Activated T-cell treated with anti-CD3 and anti-CD28 coated beads, Interleukin-2, amount 50 U/mL, for 4 hours (primary cell): ENCODE data around the gene MUC22. TPM values are rescaled to one million over a fixed set of nuclear protein-coding genes. Genes with fewer than 3 reads are reported as not detected.
"Not testable (repeated sequence)": the region's sequence is repeated elsewhere in the genome, so short reads cannot be mapped to it uniquely, and the experiment has no call there.

ENCODE experiments used
- ATAC-seq, 2 donors: fragments of 200-7000 bp; cut with Tn5 transposase; one replicate each; pipeline ENCODE4 v1.10.0; 2021
- DNase-seq: peaks from one replicate; pipeline ENCODE4 v3.0.0-alpha.2; 2020
- H3K27me3 Mint-ChIP-seq: one replicate; pipeline ENCODE4 v1.8.0; 2021; ENCODE audit warnings: low read depth, mixed read lengths
- H3K36me3 Mint-ChIP-seq: one replicate; pipeline ENCODE4 v1.8.0; 2022; ENCODE audit warnings: mixed read lengths; ENCODE audit not compliant: insufficient read depth
- H3K4me1 Mint-ChIP-seq: one replicate; pipeline ENCODE4 v1.8.0; 2021; ENCODE audit warnings: low read depth, mixed read lengths
- H3K4me3 Mint-ChIP-seq: one replicate; pipeline ENCODE4 v1.8.0; 2021; ENCODE audit warnings: mild to moderate bottlenecking, moderate library complexity, mixed read lengths
- H3K9me3 Mint-ChIP-seq: one replicate; pipeline ENCODE4 v1.8.0; 2021; ENCODE audit warnings: mixed read lengths
- total RNA-seq, 3 donors: library from RNA; stranded (reverse); gene quantifications; one replicate each; pipeline ENCODE4 v1.2.1, GENCODE V29; 2021

Gene MUC22
- not detected for total RNA-seq

- Mint-ChIP-seq H3K4me3 (no peak within 1 kb of the TSS), H3K9me3 (no peaks in the 10 kb centered on the region), H3K27me3 (peaks cover 26% of the 10 kb centered on the region), H3K36me3 (no peaks in the 10 kb centered on the region), H3K4me1 (no peaks in the 10 kb centered on the region)
- DNase-seq (no peak), ATAC-seq (peak; percentile 72 to 83)
Measured at GRCh38 chr6:31010393-31011060, at the start of gene MUC22. MUC22 (plus strand) TSS chr6:31010474; CDS start chr6:31010707, 233 bp downstream.

- no peaks in the 10 kb centered on the region for H3K36me3 Mint-ChIP-seq
- DNase-seq (no peak), ATAC-seq (no peak)
- H3K4me1 Mint-ChIP-seq: peaks cover 12% of the 10 kb centered on the region
- H3K27me3 Mint-ChIP-seq: peaks cover 29% of the 10 kb centered on the region
- H3K9me3 Mint-ChIP-seq: no peaks in the 10 kb centered on the region
- no peak overlapping the region for H3K4me3 Mint-ChIP-seq
Measured at GRCh38 chr6:30960907-30961673, 49.2 kb upstream of the MUC22 start.

- H3K9me3 Mint-ChIP-seq: no peaks in the 10 kb centered on the region
- DNase-seq (no peak), ATAC-seq (no peak)
- H3K4me3 Mint-ChIP-seq: no peak overlapping the region
- peaks cover 31% of the 10 kb centered on the region for H3K27me3 Mint-ChIP-seq
- H3K4me1 Mint-ChIP-seq: peaks cover 10% of the 10 kb centered on the region
- no peaks in the 10 kb centered on the region for H3K36me3 Mint-ChIP-seq
Measured at GRCh38 chr6:30962716-30963115, 47.6 kb upstream of the MUC22 start.

- peaks cover 26% of the 10 kb centered on the region for H3K27me3 Mint-ChIP-seq
- no peak overlapping the region for H3K4me3 Mint-ChIP-seq
- no peaks in the 10 kb centered on the region for H3K36me3 Mint-ChIP-seq
- DNase-seq: no peak
- H3K9me3 Mint-ChIP-seq: no peaks in the 10 kb centered on the region
- ATAC-seq: no peak
- peaks cover 10% of the 10 kb centered on the region for H3K4me1 Mint-ChIP-seq
Measured at GRCh38 chr6:30963641-30964040, 46.6 kb upstream of the MUC22 start.

DNA sequence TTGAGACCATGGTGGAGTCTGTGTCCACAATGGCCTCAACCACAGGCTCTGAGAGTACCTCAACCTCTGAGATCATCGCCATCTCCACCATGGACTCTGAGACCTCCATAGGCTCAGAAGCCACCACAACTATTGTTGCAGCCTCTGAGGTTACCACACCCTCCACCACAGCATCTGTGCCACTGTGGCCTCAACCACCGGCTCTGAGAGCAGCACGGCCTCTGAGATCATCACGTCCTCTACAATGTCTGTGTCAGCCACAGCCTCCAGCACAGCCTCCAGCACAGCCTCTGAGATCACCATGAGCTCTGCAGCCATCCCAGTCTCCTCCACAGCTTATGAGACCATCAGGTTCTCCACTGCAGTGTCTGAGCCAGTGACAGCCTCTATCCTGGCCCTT is 46.2 kb upstream of the MUC22 start:
- peaks cover 10% of the 10 kb centered on the region for H3K4me1 Mint-ChIP-seq
- no peaks in the 10 kb centered on the region for H3K36me3 Mint-ChIP-seq
- DNase-seq (no peak), ATAC-seq (peak in 1 of 2 donors; percentile 41)
- H3K9me3 Mint-ChIP-seq: no peaks in the 10 kb centered on the region
- H3K27me3 Mint-ChIP-seq: peaks cover 26% of the 10 kb centered on the region
- no peak overlapping the region for H3K4me3 Mint-ChIP-seq

- Mint-ChIP-seq H3K4me3 (no peak overlapping the region), H3K4me1 (peaks cover 10% of the 10 kb centered on the region), H3K9me3 (no peaks in the 10 kb centered on the region), H3K36me3 (no peaks in the 10 kb centered on the region), H3K27me3 (peaks cover 26% of the 10 kb centered on the region)
- DNase-seq: no peak
- ATAC-seq: peak in 1 of 2 donors; percentile 18
Measured at GRCh38 chr6:30965140-30965601, 45.1 kb upstream of the MUC22 start.

GRCh38 chr6:30966154-30966553 is 44.1 kb upstream of the MUC22 start:
- H3K36me3 Mint-ChIP-seq: no peaks in the 10 kb centered on the region
- H3K4me1 Mint-ChIP-seq: peaks cover 10% of the 10 kb centered on the region
- H3K27me3 Mint-ChIP-seq: peaks cover 23% of the 10 kb centered on the region
- no peak overlapping the region for H3K4me3 Mint-ChIP-seq
- no peak for ATAC-seq
- DNase-seq: no peak
- H3K9me3 Mint-ChIP-seq: no peaks in the 10 kb centered on the region

DNA sequence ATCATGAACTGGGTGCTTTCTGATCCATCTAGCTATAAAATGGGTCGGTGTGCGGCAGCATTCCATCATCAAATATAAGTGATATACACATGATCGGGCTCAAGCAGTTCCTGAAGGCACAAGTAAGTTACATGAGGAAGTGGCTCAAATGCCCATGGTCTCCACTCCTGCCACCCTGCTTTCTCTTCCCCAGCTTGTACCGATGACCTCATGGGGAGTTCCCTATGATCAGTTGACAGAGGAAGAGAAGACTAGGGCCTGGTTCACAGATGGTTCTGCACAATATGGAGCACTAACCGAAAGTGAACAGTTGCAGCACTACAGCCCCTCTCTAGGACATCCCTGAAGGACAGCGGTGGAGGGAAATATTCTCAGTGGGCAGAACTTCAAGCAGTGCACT is 41.1 kb upstream of the MUC22 start:
- not testable (repeated sequence) for ATAC-seq, H3K4me1 Mint-ChIP-seq, DNase-seq, H3K4me3 Mint-ChIP-seq, H3K36me3 Mint-ChIP-seq, H3K9me3 Mint-ChIP-seq
- H3K27me3 Mint-ChIP-seq: peaks cover 23% of the 10 kb centered on the region

DNA sequence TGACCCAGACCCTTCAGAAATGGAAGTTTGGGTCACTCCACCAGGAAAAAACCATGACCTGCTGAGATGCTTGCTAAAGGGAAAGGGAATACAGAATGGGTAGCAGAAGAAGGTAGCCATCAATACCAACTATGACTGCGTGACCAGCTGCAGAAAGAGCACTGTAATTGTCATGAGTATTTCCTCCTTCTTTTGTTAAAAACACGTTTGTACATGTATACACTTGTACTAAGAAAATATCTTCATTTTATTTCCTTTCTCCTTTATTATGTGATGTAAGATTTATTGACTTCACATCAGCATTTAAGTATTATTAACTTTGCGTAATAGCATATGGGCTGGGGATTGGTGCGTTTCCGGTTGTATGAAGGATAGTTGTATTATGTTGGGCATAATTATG is 39.3 kb upstream of the MUC22 start:
- Mint-ChIP-seq H3K36me3 (no peaks in the 10 kb centered on the region), H3K9me3 (no peaks in the 10 kb centered on the region), H3K27me3 (peaks cover 9% of the 10 kb centered on the region), H3K4me1 (no peaks in the 10 kb centered on the region), H3K4me3 (no peak overlapping the region)
- ATAC-seq (no peak), DNase-seq (no peak)

GRCh38 chr6:30972816-30973215 is 37.5 kb upstream of the MUC22 start:
- Mint-ChIP-seq H3K9me3 (no peaks in the 10 kb centered on the region), H3K4me1 (no peaks in the 10 kb centered on the region), H3K4me3 (no peak overlapping the region), H3K36me3 (no peaks in the 10 kb centered on the region), H3K27me3 (peaks cover 6% of the 10 kb centered on the region)
- ATAC-seq (no peak), DNase-seq (no peak)

- no peak overlapping the region for H3K4me3 Mint-ChIP-seq
- no peak for ATAC-seq
- H3K27me3 Mint-ChIP-seq: peaks cover 6% of the 10 kb centered on the region
- H3K4me1 Mint-ChIP-seq: no peaks in the 10 kb centered on the region
- no peak for DNase-seq
- no peaks in the 10 kb centered on the region for H3K36me3 Mint-ChIP-seq
- no peaks in the 10 kb centered on the region for H3K9me3 Mint-ChIP-seq
Measured at GRCh38 chr6:30974490-30975252, 35.6 kb upstream of the MUC22 start.

GRCh38 chr6:30979141-30979540 is 31.1 kb upstream of the MUC22 start:
- peaks cover 28% of the 10 kb centered on the region for H3K27me3 Mint-ChIP-seq
- H3K9me3 Mint-ChIP-seq: no peaks in the 10 kb centered on the region
- no peaks in the 10 kb centered on the region for H3K36me3 Mint-ChIP-seq
- no peak overlapping the region for H3K4me3 Mint-ChIP-seq
- DNase-seq (no peak), ATAC-seq (no peak)
- H3K4me1 Mint-ChIP-seq: no peaks in the 10 kb centered on the region

DNA sequence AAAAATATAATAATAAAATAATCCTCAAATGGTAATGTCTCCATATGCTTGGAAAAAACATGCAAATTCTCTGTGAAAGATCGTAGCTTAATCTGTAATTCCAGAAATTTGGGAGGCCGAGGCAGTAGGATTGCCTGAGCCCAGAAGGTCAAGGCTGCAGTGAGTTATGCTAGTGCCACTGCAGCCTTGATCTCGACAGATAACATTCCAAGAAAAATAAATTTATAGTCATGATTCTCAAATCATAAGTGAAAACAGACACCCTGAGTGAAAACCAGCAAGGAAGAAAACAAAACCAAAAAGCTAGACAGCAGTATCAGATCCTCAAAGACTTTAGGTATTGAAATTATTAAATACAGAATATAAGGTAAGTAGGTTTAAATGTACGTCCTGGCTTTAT is 30.6 kb upstream of the MUC22 start:
- ATAC-seq (no peak), DNase-seq (no peak)
- no peaks in the 10 kb centered on the region for H3K4me1 Mint-ChIP-seq
- no peak overlapping the region for H3K4me3 Mint-ChIP-seq
- H3K27me3 Mint-ChIP-seq: peaks cover 28% of the 10 kb centered on the region
- no peaks in the 10 kb centered on the region for H3K9me3 Mint-ChIP-seq
- no peaks in the 10 kb centered on the region for H3K36me3 Mint-ChIP-seq

DNA sequence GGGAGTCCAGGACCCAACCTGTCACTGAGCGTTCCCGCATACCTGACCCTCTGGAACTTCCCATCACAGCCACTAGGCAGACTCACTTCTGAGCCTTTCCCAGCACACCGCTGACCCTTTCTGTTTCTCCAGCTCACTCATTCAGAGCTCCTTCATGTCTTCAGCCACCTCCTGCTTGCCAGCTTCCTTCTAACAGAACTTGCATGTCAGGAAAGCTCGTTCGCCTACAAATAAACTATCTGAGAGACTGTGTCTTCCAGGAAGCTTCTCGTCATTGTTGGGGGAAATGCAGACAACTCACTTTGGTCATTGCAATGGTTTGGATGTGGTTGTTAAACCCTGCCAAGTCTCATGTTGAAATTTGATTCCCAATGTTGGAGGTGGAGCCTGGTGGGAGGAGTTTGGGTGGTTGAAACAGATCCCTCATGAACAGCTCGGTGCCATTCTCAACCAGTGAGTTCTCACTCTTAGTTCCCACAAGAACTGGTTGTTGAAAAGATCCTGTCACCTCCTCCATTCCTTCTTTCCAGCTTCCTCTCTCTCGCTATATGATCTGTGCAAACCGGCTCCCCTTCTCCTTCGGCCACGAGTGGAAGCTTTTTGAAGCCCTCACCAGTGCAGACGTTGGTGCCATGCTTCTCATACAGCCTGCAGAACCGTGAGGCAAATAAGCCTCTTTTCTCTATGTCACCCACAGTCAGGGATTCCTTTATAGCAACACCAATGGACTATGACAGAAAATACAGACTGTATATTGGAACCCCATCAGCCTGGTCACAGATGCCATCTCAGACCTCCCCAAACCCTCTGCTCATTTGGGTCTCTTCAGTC is 28.1 kb upstream of the MUC22 start:
- Mint-ChIP-seq H3K27me3 (peaks cover 28% of the 10 kb centered on the region), H3K4me3 (no peak overlapping the region), H3K9me3 (no peaks in the 10 kb centered on the region), H3K36me3 (no peaks in the 10 kb centered on the region), H3K4me1 (no peaks in the 10 kb centered on the region)
- ATAC-seq (no peak), DNase-seq (no peak)
